ENCODE data around the gene PHC2. TPM values are rescaled to one million over a fixed set of nuclear protein-coding genes. Genes with fewer than 3 reads are reported as not detected.

The PHC2 gene
- total and polyA plus RNA-seq, 9 of the 15 experiments (the other 6 are each of a cell fraction or from before 2014, with no cell fraction given), result 3.1 to 67.6 (median 34.6) TPM

DNA sequence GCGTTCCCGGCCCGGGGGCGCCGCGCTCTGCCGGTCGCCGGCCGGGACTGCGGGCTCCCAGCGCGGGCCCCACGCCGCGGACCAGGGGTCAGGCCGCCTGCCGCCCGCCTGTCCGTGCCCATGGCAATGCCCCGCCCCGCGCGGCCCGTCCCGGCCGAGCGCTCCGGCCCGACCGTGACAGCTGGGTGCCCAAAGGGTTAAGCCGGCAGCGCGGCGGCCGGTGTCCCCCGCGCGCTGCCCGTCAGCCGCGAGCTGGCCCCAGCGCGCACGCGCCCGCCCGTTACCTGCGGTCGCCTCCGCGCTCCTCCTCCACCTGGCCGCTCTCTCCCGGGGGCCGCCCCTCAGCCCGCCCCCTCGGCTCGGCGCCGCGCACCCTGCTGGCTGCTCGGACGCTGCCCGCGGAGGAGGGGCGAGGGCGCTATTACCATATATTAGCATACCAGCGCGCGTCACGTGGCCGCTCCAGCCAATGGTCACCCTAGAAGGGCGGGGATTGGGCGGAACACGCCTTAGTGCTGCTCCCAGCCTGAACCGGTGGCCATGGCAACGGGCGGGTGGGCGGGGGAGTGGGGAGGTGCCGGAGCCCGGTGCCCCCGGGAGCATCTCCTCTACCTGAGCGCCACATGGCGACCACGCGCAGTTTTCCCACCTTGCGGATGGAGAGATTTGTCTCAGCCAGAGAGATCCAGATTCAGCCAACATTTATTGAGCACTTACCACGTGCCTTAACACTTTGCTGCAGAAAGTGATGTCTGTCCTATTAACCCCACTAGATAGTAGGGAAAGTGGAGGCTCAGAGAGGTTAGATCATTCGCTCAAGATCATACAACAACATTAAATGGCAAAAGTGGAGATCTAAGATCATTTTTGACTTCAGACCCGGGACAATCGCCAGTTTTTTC lies at the start of gene PHC2 (continued):
- TF ChIP-seq, protein P1, sequence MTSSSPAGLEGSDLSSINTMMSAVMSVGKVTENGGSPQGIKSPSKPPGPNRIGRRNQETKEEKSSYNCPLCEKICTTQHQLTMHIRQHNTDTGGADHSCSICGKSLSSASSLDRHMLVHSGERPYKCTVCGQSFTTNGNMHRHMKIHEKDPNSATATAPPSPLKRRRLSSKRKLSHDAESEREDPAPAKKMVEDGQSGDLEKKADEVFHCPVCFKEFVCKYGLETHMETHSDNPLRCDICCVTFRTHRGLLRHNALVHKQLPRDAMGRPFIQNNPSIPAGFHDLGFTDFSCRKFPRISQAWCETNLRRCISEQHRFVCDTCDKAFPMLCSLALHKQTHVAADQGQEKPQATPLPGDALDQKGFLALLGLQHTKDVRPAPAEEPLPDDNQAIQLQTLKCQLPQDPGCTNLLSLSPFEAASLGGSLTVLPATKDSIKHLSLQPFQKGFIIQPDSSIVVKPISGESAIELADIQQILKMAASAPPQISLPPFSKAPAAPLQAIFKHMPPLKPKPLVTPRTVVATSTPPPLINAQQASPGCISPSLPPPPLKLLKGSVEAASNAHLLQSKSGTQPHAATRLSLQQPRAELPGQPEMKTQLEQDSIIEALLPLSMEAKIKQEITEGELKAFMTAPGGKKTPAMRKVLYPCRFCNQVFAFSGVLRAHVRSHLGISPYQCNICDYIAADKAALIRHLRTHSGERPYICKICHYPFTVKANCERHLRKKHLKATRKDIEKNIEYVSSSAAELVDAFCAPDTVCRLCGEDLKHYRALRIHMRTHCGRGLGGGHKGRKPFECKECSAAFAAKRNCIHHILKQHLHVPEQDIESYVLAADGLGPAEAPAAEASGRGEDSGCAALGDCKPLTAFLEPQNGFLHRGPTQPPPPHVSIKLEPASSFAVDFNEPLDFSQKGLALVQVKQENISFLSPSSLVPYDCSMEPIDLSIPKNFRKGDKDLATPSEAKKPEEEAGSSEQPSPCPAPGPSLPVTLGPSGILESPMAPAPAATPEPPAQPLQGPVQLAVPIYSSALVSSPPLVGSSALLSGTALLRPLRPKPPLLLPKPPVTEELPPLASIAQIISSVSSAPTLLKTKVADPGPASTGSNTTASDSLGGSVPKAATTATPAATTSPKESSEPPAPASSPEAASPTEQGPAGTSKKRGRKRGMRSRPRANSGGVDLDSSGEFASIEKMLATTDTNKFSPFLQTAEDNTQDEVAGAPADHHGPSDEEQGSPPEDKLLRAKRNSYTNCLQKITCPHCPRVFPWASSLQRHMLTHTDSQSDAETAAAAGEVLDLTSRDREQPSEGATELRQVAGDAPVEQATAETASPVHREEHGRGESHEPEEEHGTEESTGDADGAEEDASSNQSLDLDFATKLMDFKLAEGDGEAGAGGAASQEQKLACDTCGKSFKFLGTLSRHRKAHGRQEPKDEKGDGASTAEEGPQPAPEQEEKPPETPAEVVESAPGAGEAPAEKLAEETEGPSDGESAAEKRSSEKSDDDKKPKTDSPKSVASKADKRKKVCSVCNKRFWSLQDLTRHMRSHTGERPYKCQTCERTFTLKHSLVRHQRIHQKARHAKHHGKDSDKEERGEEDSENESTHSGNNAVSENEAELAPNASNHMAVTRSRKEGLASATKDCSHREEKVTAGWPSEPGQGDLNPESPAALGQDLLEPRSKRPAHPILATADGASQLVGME (CRISPR knock-in tag; IDR thresholded peaks at IDR 0.05), result no peak
- TF ChIP-seq DDX20 (tag; IDR thresholded peaks at IDR 0.05; ENCODE audit: low read depth) (no peak), KDM5B (IDR thresholded peaks at IDR 0.05; ENCODE audit: insufficient replicate concordance, low read depth, low read length) (peak; percentile 38), ZNF707 (CRISPR knock-in tag; conservative IDR thresholded peaks at IDR 0.05) (no peak), TBP (optimal IDR thresholded peaks at IDR 0.05; ENCODE audit: low read depth, low read length) (peak; percentile 36), FOS (IDR thresholded peaks at IDR 0.05; ENCODE audit: extremely low read depth, insufficient read length) (peak; percentile 76), HNRNPL (IDR thresholded peaks at IDR 0.05; ENCODE audit: low read depth, low read length) (0 out of 2 replicates have a peak, but pooled peaks have one; percentile 26), MECOM (CRISPR knock-in tag; IDR thresholded peaks at IDR 0.05) (no peak), ZFPM2 (CRISPR knock-in tag; IDR thresholded peaks at IDR 0.05) (no peak), PURB (CRISPR knock-in tag; IDR thresholded peaks at IDR 0.05; ENCODE audit: low read depth) (no peak), RBM25 (IDR thresholded peaks at IDR 0.05; ENCODE audit: low read depth, low read length, severe bottlenecking) (peak; percentile 45), FIP1L1 (IDR thresholded peaks at IDR 0.05; ENCODE audit: low read depth, low read length, poor library complexity, severe bottlenecking) (no peak), ZNF23 (CRISPR knock-in tag; IDR thresholded peaks at IDR 0.05) (no peak), ZNF583 (CRISPR knock-in tag; IDR thresholded peaks at IDR 0.05) (no peak), HNRNPK (IDR thresholded peaks at IDR 0.05; ENCODE audit: low read depth, low read length, poor library complexity, severe bottlenecking) (no peak), ZNF146 (CRISPR knock-in tag; IDR thresholded peaks at IDR 0.05; ENCODE audit: unreplicated experiment) (no peak)
- TF ChIP-seq, protein P2, sequence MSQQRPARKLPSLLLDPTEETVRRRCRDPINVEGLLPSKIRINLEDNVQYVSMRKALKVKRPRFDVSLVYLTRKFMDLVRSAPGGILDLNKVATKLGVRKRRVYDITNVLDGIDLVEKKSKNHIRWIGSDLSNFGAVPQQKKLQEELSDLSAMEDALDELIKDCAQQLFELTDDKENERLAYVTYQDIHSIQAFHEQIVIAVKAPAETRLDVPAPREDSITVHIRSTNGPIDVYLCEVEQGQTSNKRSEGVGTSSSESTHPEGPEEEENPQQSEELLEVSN (IDR thresholded peaks at IDR 0.05; ENCODE audit: borderline replicate concordance in 1 of 2, extremely low read depth in 1 of 2, insufficient read depth in 1 of 2, insufficient read length in 1 of 2, low read depth in 1 of 2, low read length in 1 of 2, poor library complexity in 1 of 2, severe bottlenecking in 1 of 2), result peak; percentile 16 to 59
- TF ChIP-seq, protein P3, sequence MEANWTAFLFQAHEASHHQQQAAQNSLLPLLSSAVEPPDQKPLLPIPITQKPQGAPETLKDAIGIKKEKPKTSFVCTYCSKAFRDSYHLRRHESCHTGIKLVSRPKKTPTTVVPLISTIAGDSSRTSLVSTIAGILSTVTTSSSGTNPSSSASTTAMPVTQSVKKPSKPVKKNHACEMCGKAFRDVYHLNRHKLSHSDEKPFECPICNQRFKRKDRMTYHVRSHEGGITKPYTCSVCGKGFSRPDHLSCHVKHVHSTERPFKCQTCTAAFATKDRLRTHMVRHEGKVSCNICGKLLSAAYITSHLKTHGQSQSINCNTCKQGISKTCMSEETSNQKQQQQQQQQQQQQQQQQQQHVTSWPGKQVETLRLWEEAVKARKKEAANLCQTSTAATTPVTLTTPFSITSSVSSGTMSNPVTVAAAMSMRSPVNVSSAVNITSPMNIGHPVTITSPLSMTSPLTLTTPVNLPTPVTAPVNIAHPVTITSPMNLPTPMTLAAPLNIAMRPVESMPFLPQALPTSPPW (CRISPR knock-in tag; IDR thresholded peaks at IDR 0.05), result peak; percentile 76

All from K562 (cell line).